Progenitor cell of endocrine pancreas (in vitro differentiated cells): Measurements from ENCODE around the gene HIRA. TPM values are rescaled to one million over a fixed set of nuclear protein-coding genes. Genes with fewer than 3 reads are reported as not detected.

Source experiments
- DNase-seq: peaks from one replicate; pipeline ENCODE4 v3.0.0; 2021; ENCODE audit warnings: low spot score; ENCODE audit not compliant: unreplicated experiment
- H3K27ac Mint-ChIP-seq: 2 replicates; pipeline ENCODE4 v1.8.0; 2021; ENCODE audit warnings: mild to moderate bottlenecking, moderate library complexity, mixed read lengths
- H3K27me3 Mint-ChIP-seq: 2 replicates; pipeline ENCODE4 v1.8.0; 2021; ENCODE audit warnings: mixed read lengths
- H3K36me3 Mint-ChIP-seq: 2 replicates; pipeline ENCODE4 v1.8.0; 2022; ENCODE audit warnings: mixed read lengths; ENCODE audit not compliant: insufficient read depth
- H3K4me1 Mint-ChIP-seq: 2 replicates; pipeline ENCODE4 v1.8.0; 2021; ENCODE audit warnings: low read depth, mixed read lengths
- H3K4me3 Mint-ChIP-seq: 2 replicates; pipeline ENCODE4 v1.8.0; 2021; ENCODE audit warnings: low read depth, mild to moderate bottlenecking, moderate library complexity, mixed read lengths
- H3K9me3 Mint-ChIP-seq: 2 replicates; pipeline ENCODE4 v1.8.0; 2021; ENCODE audit warnings: low read depth, mixed read lengths
- total RNA-seq: library from RNA; stranded (reverse); gene quantifications from 2 replicates; pipeline ENCODE4 v1.2.1, GENCODE V29; 2021
- TF ChIP-seq, protein P1 (sequence below): fragments of 200-600 bp; sonication (generic); IDR thresholded peaks from one replicate; pipeline ENCODE4 v1.5.0; 2021; ENCODE audit warnings: antibody characterized with exemption, mild to moderate bottlenecking; ENCODE audit not compliant: unreplicated experiment

The HIRA gene
- total RNA-seq, 1 donor from 2014 or later: 45.3 TPM

DNA sequence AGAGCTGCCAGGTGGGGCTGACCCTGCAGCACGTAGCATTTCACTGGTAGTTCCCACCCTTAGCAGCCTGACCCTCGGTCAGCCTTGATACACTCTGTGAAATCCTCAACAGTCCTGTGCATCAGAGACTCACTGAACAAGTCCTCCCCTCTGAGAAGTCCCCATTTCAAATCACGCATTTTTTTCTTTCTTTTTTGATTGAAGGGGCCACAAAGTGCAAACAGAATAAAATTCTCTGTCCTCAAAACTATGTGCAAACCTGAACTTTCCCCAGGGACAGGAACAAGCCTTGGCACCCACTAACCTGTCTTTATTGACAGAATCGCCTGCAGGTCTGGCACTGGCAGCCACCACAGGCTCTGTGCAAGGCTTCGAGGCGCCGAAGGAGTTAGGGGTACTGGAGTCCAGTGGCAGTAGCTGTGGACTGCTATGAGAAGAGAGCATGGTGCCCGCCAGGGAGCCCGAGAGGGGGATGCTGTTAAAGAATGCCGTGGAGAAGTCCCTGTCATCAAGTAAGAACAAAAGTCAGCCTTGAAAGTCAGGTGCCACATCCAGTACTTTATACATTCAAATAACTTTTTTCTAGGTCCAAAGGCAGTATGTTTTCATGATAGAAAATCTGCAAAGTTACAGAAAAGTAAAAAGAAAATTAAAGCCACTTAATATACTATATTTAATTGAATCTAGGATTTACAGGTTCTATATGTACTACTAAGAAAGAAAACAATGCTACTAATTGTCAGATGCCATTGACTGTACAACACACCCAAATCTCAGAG, 53.8 kb downstream of the HIRA start:
- no peak for DNase-seq
- Mint-ChIP-seq H3K4me3 (no peak overlapping the region), H3K36me3 (peaks cover 30% of the 10 kb centered on the region)

DNA sequence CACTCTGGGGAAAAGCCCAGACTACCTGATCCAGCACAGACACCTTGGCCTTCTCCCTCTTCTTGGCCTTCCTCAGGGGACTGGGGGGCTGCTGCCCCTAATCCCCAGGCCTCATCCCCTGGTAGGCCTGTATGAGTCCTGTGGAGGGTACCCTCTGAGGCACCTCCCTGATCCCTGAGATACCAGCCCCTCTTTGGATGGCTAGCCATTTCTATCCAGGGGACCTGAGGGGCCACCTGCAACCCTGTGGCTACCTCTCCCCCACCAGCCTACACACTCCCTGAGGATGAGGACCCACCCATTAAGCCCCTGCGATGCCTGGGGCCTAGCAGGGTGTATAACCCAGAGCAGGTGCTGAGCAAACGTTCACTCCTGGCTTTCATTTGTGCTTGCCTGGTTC, 54.6 kb downstream of the HIRA start:
- TF ChIP-seq, protein P1, sequence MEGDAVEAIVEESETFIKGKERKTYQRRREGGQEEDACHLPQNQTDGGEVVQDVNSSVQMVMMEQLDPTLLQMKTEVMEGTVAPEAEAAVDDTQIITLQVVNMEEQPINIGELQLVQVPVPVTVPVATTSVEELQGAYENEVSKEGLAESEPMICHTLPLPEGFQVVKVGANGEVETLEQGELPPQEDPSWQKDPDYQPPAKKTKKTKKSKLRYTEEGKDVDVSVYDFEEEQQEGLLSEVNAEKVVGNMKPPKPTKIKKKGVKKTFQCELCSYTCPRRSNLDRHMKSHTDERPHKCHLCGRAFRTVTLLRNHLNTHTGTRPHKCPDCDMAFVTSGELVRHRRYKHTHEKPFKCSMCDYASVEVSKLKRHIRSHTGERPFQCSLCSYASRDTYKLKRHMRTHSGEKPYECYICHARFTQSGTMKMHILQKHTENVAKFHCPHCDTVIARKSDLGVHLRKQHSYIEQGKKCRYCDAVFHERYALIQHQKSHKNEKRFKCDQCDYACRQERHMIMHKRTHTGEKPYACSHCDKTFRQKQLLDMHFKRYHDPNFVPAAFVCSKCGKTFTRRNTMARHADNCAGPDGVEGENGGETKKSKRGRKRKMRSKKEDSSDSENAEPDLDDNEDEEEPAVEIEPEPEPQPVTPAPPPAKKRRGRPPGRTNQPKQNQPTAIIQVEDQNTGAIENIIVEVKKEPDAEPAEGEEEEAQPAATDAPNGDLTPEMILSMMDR: no peak
- no peak for DNase-seq
- no peak overlapping the region for H3K27ac Mint-ChIP-seq
- H3K4me1 Mint-ChIP-seq: no peaks in the 10 kb centered on the region
- H3K4me3 Mint-ChIP-seq: no peak overlapping the region
- H3K27me3 Mint-ChIP-seq: no peaks in the 10 kb centered on the region
- peaks cover 24% of the 10 kb centered on the region for H3K36me3 Mint-ChIP-seq
- no peaks in the 10 kb centered on the region for H3K9me3 Mint-ChIP-seq

More for the DNA sequence above, 53.8 kb downstream of the HIRA start:
- H3K4me1 Mint-ChIP-seq: no peaks in the 10 kb centered on the region
- TF ChIP-seq, protein P1: no peak
- H3K27me3 Mint-ChIP-seq: no peaks in the 10 kb centered on the region
- H3K27ac Mint-ChIP-seq: no peak overlapping the region
- H3K9me3 Mint-ChIP-seq: no peaks in the 10 kb centered on the region

DNA sequence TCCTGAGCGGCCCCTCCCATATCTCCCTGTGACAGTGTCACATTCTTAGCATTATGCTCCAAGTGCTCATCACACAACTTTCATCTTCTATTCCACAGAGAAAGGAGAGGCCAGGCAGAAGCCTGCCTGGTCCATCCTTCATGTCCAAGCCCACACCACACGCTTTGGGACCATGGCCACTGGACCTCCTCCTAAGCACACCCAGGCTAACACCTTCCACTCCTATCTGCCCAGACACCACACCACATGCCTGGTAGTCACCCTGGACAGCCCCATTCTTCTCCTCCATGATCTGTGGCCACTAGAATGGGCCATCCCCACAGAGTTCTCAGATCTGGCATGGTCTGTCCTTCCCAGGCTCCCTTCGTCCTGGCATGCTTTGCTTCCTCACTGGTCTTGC, 55.3 kb downstream of the HIRA start:
- Mint-ChIP-seq H3K27ac (no peak overlapping the region), H3K9me3 (no peaks in the 10 kb centered on the region)
- TF ChIP-seq, protein P1: no peak

DNA sequence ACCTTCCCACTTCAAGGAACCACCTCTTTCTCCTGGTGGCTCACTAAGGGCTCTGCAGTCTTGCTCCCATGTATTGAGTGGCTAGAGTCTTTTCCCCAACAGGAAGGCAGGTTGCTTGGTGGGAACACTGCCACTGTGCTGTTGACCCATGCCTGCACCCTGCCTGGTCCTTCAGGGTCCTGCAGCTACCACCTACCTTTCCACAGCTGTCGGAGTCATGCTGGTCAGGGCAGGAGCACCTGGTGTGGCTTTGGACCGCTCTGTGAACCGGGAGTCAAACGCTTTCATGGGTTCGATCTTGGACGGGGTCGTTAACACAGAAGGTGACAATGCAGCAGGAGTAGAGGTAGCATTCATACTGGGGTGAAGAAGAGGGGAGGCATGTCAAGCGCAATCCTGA, 56.1 kb downstream of the HIRA start:
- no peak overlapping the region for H3K27ac Mint-ChIP-seq
- H3K4me1 Mint-ChIP-seq: no peaks in the 10 kb centered on the region
- no peak for DNase-seq
- H3K36me3 Mint-ChIP-seq: peaks cover 22% of the 10 kb centered on the region
- TF ChIP-seq, protein P1: no peak
- no peak overlapping the region for H3K4me3 Mint-ChIP-seq
- H3K9me3 Mint-ChIP-seq: no peaks in the 10 kb centered on the region
- no peaks in the 10 kb centered on the region for H3K27me3 Mint-ChIP-seq

More for the DNA sequence above, 55.3 kb downstream of the HIRA start:
- no peaks in the 10 kb centered on the region for H3K27me3 Mint-ChIP-seq
- no peaks in the 10 kb centered on the region for H3K4me1 Mint-ChIP-seq
- H3K36me3 Mint-ChIP-seq: peaks cover 25% of the 10 kb centered on the region
- no peak for DNase-seq
- no peak overlapping the region for H3K4me3 Mint-ChIP-seq

DNA sequence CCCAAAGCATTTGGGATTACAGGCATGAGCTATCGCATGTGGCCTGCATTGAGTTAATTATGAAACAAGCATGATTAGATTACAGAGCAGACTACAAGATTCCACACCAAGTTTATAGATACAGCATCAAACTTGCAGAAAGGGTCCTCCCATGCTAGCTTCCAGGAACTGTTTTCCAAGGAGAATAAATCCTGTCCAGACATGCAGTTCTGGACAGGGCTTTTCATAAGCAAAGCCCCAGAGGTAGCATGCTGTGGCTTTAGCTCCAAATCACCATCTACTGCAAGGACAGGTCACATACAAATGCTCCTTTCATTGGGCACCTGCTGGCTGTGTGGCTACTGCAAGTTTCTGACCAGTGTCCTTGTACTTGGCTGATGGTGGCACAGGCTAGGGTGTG, 57.1 kb downstream of the HIRA start:
- Mint-ChIP-seq H3K27me3 (no peaks in the 10 kb centered on the region), H3K9me3 (no peaks in the 10 kb centered on the region), H3K4me3 (no peak overlapping the region), H3K36me3 (peaks cover 21% of the 10 kb centered on the region), H3K4me1 (no peaks in the 10 kb centered on the region), H3K27ac (no peak overlapping the region)
- TF ChIP-seq, protein P1: no peak
- DNase-seq: no peak
